Ovary (tissue), 3 donors: ENCODE measurements around the gene VAV2.

Source experiments
- CTCF ChIP-seq, 3 donors: fragments of 450-650 bp in 2 of 3; fragments of 200-600 bp in 1 of 3; IDR thresholded peaks; one replicate each; pipeline versions ENCODE4 v1.5.1 to v1.8.0; 2016 to 2022; ENCODE audit warnings: antibody characterized with exemption in 3 of 3, mild to moderate bottlenecking in 1 of 3
- EP300 ChIP-seq: sonication (generic); formaldehyde crosslinking; IDR thresholded peaks from one replicate; pipeline ENCODE4 v1.6.1; 2017; ENCODE audit warnings: antibody characterized with exemption
- donor health status: DM: no; HTN: no; CAD: no.

GRCh38 chr9:133949486-133950061 is 42.5 kb downstream of the VAV2 start:
- TF ChIP-seq CTCF (IDR thresholded peaks at IDR 0.05) (no peak), EP300 (no peak)
